Measurements from ENCODE around the gene SCGB1D1. TPM values are rescaled to one million over a fixed set of nuclear protein-coding genes. Genes with fewer than 3 reads are reported as not detected.

Gene SCGB1D1
- total and polyA plus RNA-seq, 2 of the 8 experiments (the other 6 are each of a cell fraction or from before 2014, with no cell fraction given): not detected

DNA sequence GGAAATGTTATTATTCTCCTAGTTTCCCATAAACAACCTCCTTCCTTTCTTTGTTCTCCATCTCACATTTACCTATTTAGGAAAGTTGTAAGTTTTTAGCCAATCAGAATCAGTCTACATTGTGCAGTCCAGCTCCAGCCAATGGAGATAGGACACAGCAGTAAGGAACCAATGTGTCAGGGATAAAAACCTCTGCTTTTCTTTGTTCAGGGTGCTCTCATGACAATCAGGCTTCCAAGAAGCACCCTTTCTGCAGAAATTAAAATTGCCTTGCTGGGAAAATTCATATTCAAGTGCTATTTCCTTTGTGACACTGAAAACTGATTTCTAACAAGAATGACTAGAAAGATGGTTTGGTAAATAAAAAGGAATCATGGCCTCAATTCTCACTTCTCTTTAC is 33.1 kb downstream of the SCGB1D1 start:
- Histone ChIP-seq H3K4me1 (replicated peaks in 1 of 4; ENCODE audit: control insufficient read depth in 3 of 4, insufficient read depth in 4 of 4, low read length in 3 of 4) (peaks cover 0 to 3% (median 0%) of the 10 kb centered on the region in 4 experiments; a peak in 1 of 7 replicates), H3K27ac (ENCODE audit: low read depth, low read length) (no peak overlapping the region), H3K14ac (ENCODE audit: insufficient read length) (no peak overlapping the region), H3K4ac (replicated peaks; ENCODE audit: insufficient read length, low read depth, low read length) (no peak overlapping the region), H4K8ac (ENCODE audit: extremely low read depth, insufficient read depth, low read length) (no peak overlapping the region), H2BK120ac (replicated peaks; ENCODE audit: low read depth, low read length) (no peak overlapping the region), H3K4me2 (ENCODE audit: insufficient read depth in 1 of 2, low read depth in 2 of 2, low read length in 2 of 2) (no peak overlapping the region), H3K23me2 (ENCODE audit: low read depth, low read length) (no peaks in the 10 kb centered on the region), H3K23ac (ENCODE audit: insufficient read length) (no peak overlapping the region), H3K27me3 (replicated peaks in 1 of 4; ENCODE audit: control insufficient read depth in 3 of 4, extremely low read depth in 1 of 4, insufficient read depth in 3 of 4, low read length in 3 of 4) (no peaks in the 10 kb centered on the region), H3K56ac (replicated peaks; ENCODE audit: insufficient read length, low read depth, low read length) (no peak overlapping the region), H4K91ac (replicated peaks; ENCODE audit: insufficient read length, low read length) (no peak overlapping the region), H2AFZ (ENCODE audit: low read length) (no peak overlapping the region), H3K9me3 (ENCODE audit: insufficient read depth in 2 of 2, low read depth in 1 of 2, low read length in 1 of 2) (no peaks in the 10 kb centered on the region), H3K79me1 (ENCODE audit: low read depth, low read length) (no peaks in the 10 kb centered on the region), H2BK20ac (ENCODE audit: low read length) (no peak overlapping the region), H4K5ac (ENCODE audit: insufficient read length, low read depth, low read length) (no peak overlapping the region), H3K9ac (replicated peaks in 1 of 4; ENCODE audit: extremely low read depth in 1 of 4, low read depth in 3 of 4, low read length in 3 of 4) (no peak overlapping the region), H3K18ac (ENCODE audit: extremely low read depth, low read length) (no peak overlapping the region), H2BK5ac (ENCODE audit: low read depth, low read length) (no peak overlapping the region), H4K20me1 (replicated peaks in 1 of 2; ENCODE audit: control insufficient read depth in 1 of 2, insufficient read depth in 2 of 2, low read length in 2 of 2) (no peaks in the 10 kb centered on the region), H2BK12ac (ENCODE audit: low read depth, low read length) (no peak overlapping the region), H3K4me3 (ENCODE audit: extremely low read depth in 1 of 4, insufficient read depth in 2 of 4, low read depth in 3 of 4, low read length in 4 of 4) (no peak overlapping the region), H2BK15ac (ENCODE audit: low read length) (no peak overlapping the region), H3K36me3 (ENCODE audit: control insufficient read depth in 2 of 4, insufficient read depth in 4 of 4, low read length in 3 of 4) (no peaks in the 10 kb centered on the region), H3K79me2 (ENCODE audit: control insufficient read depth in 1 of 2, insufficient read depth in 2 of 2, low read length in 2 of 2) (no peaks in the 10 kb centered on the region), H2AK5ac (ENCODE audit: low read depth, low read length) (no peak overlapping the region)
- POLR2A ChIA-PET (ENCODE audit: partially characterized antibody): no interaction called here
- TF ChIP-seq ATF3 (IDR thresholded peaks at IDR 0.05; ENCODE audit: insufficient read depth, low read depth, low read length) (no peak), RFX5 (IDR thresholded peaks at IDR 0.05; ENCODE audit: borderline replicate concordance, low read depth, low read length) (no peak), RXRA (IDR thresholded peaks at IDR 0.05; ENCODE audit: insufficient read depth, low read depth, low read length) (no peak), TAF1 (IDR thresholded peaks at IDR 0.05; ENCODE audit: low read depth, low read length) (no peak), EGR1 (IDR thresholded peaks at IDR 0.05; ENCODE audit: borderline replicate concordance, low read depth, low read length) (no peak), SRF (IDR thresholded peaks at IDR 0.05; ENCODE audit: low read depth, low read length) (no peak; the same call in 1 of the 2 replicates)
- TF ChIP-seq, protein P1, sequence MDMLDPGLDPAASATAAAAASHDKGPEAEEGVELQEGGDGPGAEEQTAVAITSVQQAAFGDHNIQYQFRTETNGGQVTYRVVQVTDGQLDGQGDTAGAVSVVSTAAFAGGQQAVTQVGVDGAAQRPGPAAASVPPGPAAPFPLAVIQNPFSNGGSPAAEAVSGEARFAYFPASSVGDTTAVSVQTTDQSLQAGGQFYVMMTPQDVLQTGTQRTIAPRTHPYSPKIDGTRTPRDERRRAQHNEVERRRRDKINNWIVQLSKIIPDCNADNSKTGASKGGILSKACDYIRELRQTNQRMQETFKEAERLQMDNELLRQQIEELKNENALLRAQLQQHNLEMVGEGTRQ (IDR thresholded peaks at IDR 0.05; ENCODE audit: low read length): no peak
- TF ChIP-seq, protein P2, sequence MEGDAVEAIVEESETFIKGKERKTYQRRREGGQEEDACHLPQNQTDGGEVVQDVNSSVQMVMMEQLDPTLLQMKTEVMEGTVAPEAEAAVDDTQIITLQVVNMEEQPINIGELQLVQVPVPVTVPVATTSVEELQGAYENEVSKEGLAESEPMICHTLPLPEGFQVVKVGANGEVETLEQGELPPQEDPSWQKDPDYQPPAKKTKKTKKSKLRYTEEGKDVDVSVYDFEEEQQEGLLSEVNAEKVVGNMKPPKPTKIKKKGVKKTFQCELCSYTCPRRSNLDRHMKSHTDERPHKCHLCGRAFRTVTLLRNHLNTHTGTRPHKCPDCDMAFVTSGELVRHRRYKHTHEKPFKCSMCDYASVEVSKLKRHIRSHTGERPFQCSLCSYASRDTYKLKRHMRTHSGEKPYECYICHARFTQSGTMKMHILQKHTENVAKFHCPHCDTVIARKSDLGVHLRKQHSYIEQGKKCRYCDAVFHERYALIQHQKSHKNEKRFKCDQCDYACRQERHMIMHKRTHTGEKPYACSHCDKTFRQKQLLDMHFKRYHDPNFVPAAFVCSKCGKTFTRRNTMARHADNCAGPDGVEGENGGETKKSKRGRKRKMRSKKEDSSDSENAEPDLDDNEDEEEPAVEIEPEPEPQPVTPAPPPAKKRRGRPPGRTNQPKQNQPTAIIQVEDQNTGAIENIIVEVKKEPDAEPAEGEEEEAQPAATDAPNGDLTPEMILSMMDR (IDR thresholded peaks at IDR 0.05; ENCODE audit: control extremely low read depth in 1 of 3, insufficient read depth in 1 of 3, low read depth in 1 of 3, low read length in 3 of 3): no peak
- CTCF ChIA-PET (ENCODE audit: partially characterized antibody): interaction anchor here (0.7 to 1.7 kb wide), 6 partner anchors 16 to 105 kb away, joined by 3 to 6 read pairs (median 4); no protein-coding TSS in a partner anchor
- no peak for DNase-seq (ENCODE audit: low read depth in 1 of 2, low spot score in 2 of 2)
- no peak for FAIRE-seq

Measured in H1 (cell line).